A172 (cell line): Measurements from ENCODE around the gene THTPA. TPM values are rescaled to one million over a fixed set of nuclear protein-coding genes. Genes with fewer than 3 reads are reported as not detected.
"Not testable (repeated sequence)": the region's sequence is repeated elsewhere in the genome, so short reads cannot be mapped to it uniquely, and the experiment has no call there.

Experiments
- DNase-seq: peaks from one replicate; pipeline ENCODE4 v3.0.0-alpha.2; 2015; ENCODE audit warnings: low spot score
- total RNA-seq: library from RNA; depleted of rRNA; stranded (reverse); fragments of >200 nt; shearing (Covaris generic); gene quantifications from 2 replicates; pipeline ENCODE4 v1.2.3, GENCODE V29; 2014

The THTPA gene
- total RNA-seq, 1 experiment from 2014 or later = 5.2 TPM

- no peak for DNase-seq
These were observed 22.2 kb upstream of the THTPA start for GRCh38 chr14:23533652-23534435.

GRCh38 chr14:23535943-23536342 is 20.1 kb upstream of the THTPA start:
- no peak for DNase-seq

GRCh38 chr14:23536494-23536893 is 19.6 kb upstream of the THTPA start:
- DNase-seq = no peak

- DNase-seq = not testable (repeated sequence)
These were observed 19.2 kb upstream of the THTPA start for GRCh38 chr14:23536906-23537305.

- no peak for DNase-seq
These were observed 18.6 kb upstream of the THTPA start for GRCh38 chr14:23537351-23538049.

- DNase-seq = no peak
These were observed 17.9 kb upstream of the THTPA start for GRCh38 chr14:23538050-23538718.

GRCh38 chr14:23538785-23539184 is 17.3 kb upstream of the THTPA start:
- DNase-seq = no peak

- DNase-seq = peak; percentile 25
These were observed 16.6 kb upstream of the THTPA start for GRCh38 chr14:23539248-23540140.

GRCh38 chr14:23540141-23540469 is 16.0 kb upstream of the THTPA start:
- DNase-seq = no peak

GRCh38 chr14:23542261-23542660 is 13.8 kb upstream of the THTPA start:
- no peak for DNase-seq

GRCh38 chr14:23543403-23543802 is 12.7 kb upstream of the THTPA start:
- no peak for DNase-seq

GRCh38 chr14:23544511-23545447 is 11.3 kb upstream of the THTPA start:
- DNase-seq = no peak

- no peak for DNase-seq
These were observed 10.2 kb upstream of the THTPA start for GRCh38 chr14:23545740-23546365.

GRCh38 chr14:23546450-23547035 is 9.5 kb upstream of the THTPA start:
- DNase-seq = no peak

- no peak for DNase-seq
These were observed 8.1 kb upstream of the THTPA start for GRCh38 chr14:23547924-23548323.

- no peak for DNase-seq
These were observed 7.4 kb upstream of the THTPA start for GRCh38 chr14:23548351-23549318.

- no peak for DNase-seq
These were observed 5.8 kb upstream of the THTPA start for GRCh38 chr14:23550131-23550811.

- DNase-seq = no peak
These were observed 5.2 kb upstream of the THTPA start for GRCh38 chr14:23550812-23551265.
